Measurements from ENCODE around the gene TDRD6. TPM values are rescaled to one million over a fixed set of nuclear protein-coding genes. Genes with fewer than 3 reads are reported as not detected.

The TDRD6 gene
- total and polyA plus RNA-seq, 3 experiments from 2014 or later = not detected

DNA sequence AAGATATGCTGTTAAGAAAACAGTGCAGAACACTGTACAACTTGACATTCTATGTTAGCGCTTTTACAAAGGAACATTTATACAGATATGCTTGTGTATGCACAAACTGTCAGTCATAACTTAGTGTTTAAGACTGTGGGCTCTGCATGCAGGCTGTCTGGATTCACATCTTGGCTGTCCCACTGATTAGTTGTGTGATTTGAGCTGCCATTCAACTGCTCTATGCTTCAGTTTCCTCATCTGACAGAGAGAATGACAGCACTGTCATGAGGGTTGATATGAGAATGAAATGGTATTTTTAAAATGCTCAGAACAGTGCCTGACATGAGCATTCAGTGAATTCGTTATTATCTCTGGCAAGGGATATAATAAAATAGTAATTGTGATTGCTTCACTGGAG, 26.2 kb upstream of the TDRD6 start:
- CTCF ChIA-PET = no interaction called here
- no peak for DNase-seq

DNA sequence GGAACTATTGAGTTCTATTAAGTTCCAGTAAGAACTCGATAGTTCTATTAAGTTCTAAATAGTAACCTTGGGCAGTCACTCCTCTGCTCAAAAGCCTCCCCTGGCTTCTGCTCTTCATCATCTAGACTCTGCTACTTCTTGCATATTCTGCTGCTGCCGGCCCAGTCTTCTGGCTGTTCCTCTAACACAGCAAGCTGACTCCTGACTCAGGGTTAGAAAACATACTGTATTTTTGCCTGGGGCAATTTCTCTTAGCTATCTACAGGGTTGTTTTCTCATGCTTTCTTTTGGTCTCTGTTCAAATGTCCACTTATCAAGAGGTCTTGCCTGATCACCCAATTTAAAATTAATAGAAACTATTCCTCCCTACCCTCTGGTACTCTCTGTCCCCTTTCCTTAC, 20.3 kb upstream of the TDRD6 start:
- CTCF ChIA-PET = no interaction called here
- no peak overlapping the region for H3K4me3 Mint-ChIP-seq

More for the DNA sequence above, 26.2 kb upstream of the TDRD6 start:
- Mint-ChIP-seq H3K36me3 (no peaks in the 10 kb centered on the region), H3K4me3 (no peak overlapping the region), H3K9me3 (no peaks in the 10 kb centered on the region), H3K27ac (no peak overlapping the region), H3K27me3 (peaks cover 2 to 3% of the 10 kb centered on the region in 2 donors), H3K4me1 (no peaks in the 10 kb centered on the region)
- Histone ChIP-seq H3K9me3 (ENCODE audit: low read length) (no peaks in the 10 kb centered on the region), H3K27ac (ENCODE audit: low read depth, low read length) (no peak overlapping the region), H3K4me3 (ENCODE audit: low read length) (no peak overlapping the region), H3K4me1 (ENCODE audit: insufficient read depth, low read length) (no peaks in the 10 kb centered on the region), H3K36me3 (ENCODE audit: insufficient read depth, low read length) (no peaks in the 10 kb centered on the region), H3K27me3 (ENCODE audit: insufficient read depth, low read length, poor library complexity, severe bottlenecking) (peaks cover 5% of the 10 kb centered on the region)
- POLR2A ChIA-PET = no interaction called here

DNA sequence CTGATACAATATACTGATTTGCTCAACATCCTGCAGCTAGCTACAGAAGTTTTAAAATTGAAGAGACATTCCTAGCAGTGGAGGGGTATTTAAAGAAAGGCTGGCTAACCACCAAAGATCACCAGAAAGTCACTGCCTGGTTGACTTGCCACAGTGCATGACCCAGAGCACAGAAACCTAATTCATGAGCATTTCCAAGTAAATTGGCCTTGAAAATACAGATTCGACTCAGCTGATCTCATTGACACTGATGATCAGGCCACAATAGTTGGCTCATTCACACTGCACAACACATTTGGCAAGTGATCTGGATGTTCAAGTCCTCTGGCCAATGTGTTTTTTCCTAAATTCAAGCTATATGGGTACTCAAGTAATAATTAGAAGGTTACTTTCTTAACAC, 13.3 kb upstream of the TDRD6 start:
- H3K27me3 Mint-ChIP-seq = no peaks in the 10 kb centered on the region
- H3K9me3 ChIP-seq (ENCODE audit: low read length) = no peaks in the 10 kb centered on the region
- ChIA-PET POLR2A (no interaction called here), CTCF (no interaction called here)
- no peaks in the 10 kb centered on the region for H3K4me1 Mint-ChIP-seq
- no peaks in the 10 kb centered on the region for H3K9me3 Mint-ChIP-seq
- H3K27ac ChIP-seq (ENCODE audit: low read depth, low read length) = no peak overlapping the region
- no peaks in the 10 kb centered on the region for H3K4me1 ChIP-seq (ENCODE audit: insufficient read depth, low read length)
- no peaks in the 10 kb centered on the region for H3K36me3 ChIP-seq (ENCODE audit: insufficient read depth, low read length)
- H3K4me3 Mint-ChIP-seq = no peak overlapping the region
- no peaks in the 10 kb centered on the region for H3K27me3 ChIP-seq (ENCODE audit: insufficient read depth, low read length, poor library complexity, severe bottlenecking)
- no peak for DNase-seq
- no peak overlapping the region for H3K4me3 ChIP-seq (ENCODE audit: low read length)
- H3K27ac Mint-ChIP-seq = no peak overlapping the region
- H3K36me3 Mint-ChIP-seq = no peaks in the 10 kb centered on the region

More for the DNA sequence above, 20.3 kb upstream of the TDRD6 start:
- peaks cover 4 to 11% of the 10 kb centered on the region in 2 donors for H3K27me3 Mint-ChIP-seq
- POLR2A ChIA-PET = no interaction called here
- Histone ChIP-seq H3K4me3 (ENCODE audit: low read length) (no peak overlapping the region), H3K27ac (ENCODE audit: low read depth, low read length) (no peak overlapping the region), H3K27me3 (ENCODE audit: insufficient read depth, low read length, poor library complexity, severe bottlenecking) (no peaks in the 10 kb centered on the region), H3K4me1 (ENCODE audit: insufficient read depth, low read length) (no peaks in the 10 kb centered on the region), H3K9me3 (ENCODE audit: low read length) (no peaks in the 10 kb centered on the region), H3K36me3 (ENCODE audit: insufficient read depth, low read length) (no peaks in the 10 kb centered on the region)
- no peaks in the 10 kb centered on the region for H3K4me1 Mint-ChIP-seq
- no peaks in the 10 kb centered on the region for H3K36me3 Mint-ChIP-seq
- no peak for DNase-seq
- H3K9me3 Mint-ChIP-seq = no peaks in the 10 kb centered on the region
- no peak overlapping the region for H3K27ac Mint-ChIP-seq

DNA sequence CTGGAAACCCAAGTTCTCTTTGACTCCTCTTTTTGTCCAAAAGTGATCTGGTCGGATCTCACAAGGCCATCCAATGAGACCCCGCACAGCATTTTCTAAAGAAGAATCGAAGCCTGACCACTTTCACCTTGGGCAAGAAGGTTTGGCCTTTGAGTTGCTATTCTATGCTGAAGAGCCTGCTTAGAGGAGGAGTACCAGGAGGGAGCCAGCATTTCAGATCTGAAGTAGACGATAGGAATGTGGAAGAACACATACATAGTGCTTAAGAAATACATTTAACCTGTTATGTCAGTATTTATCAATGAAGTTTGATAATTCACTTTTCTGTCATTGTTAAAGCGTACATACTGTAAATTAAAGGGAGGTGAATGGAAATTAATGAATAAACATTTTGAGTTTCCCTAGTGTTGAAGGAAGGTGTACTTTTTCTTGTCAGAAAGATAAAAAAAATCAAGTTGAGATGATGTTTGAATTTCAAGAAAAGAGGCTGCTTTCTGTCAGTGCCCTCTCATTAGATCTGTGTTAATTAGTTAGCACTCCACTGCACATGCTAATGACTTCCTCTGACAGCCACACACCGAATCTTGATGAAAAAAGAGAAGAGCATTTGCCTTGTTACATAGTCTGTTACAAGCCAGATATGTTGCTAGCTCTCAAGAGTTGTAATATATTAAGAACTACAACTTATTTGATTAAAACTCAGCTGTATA, 10.9 kb upstream of the TDRD6 start:
- Histone ChIP-seq H3K9me3 (ENCODE audit: low read length) (no peaks in the 10 kb centered on the region), H3K27ac (ENCODE audit: low read depth, low read length) (no peak overlapping the region), H3K4me1 (ENCODE audit: insufficient read depth, low read length) (no peaks in the 10 kb centered on the region), H3K4me3 (ENCODE audit: low read length) (no peak overlapping the region), H3K27me3 (ENCODE audit: insufficient read depth, low read length, poor library complexity, severe bottlenecking) (no peaks in the 10 kb centered on the region), H3K36me3 (ENCODE audit: insufficient read depth, low read length) (no peaks in the 10 kb centered on the region)
- H3K27ac Mint-ChIP-seq = no peak overlapping the region
- H3K36me3 Mint-ChIP-seq = no peaks in the 10 kb centered on the region
- H3K9me3 Mint-ChIP-seq = no peaks in the 10 kb centered on the region
- no peak for DNase-seq
- ChIA-PET POLR2A (no interaction called here), CTCF (no interaction called here)
- peaks cover 6 to 12% of the 10 kb centered on the region in 2 donors for H3K27me3 Mint-ChIP-seq
- no peak overlapping the region for H3K4me3 Mint-ChIP-seq
- H3K4me1 Mint-ChIP-seq = no peaks in the 10 kb centered on the region

DNA sequence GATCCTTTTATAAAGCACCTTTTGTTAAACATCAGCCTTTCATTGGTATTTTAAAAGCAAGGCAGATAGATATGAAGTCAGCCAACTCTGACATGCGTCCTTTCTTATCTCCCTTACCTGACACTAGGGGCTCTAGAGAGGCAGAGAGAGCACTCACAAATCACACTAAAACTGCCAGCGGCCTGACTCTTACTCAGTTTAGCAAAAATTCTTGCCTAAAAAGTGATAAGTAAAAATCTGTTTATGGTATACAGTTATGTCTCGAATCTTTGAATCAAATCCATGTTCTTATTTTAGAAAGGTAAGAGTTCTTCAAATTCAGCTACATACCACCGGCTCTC, 10.4 kb upstream of the TDRD6 start:
- no peaks in the 10 kb centered on the region for H3K36me3 ChIP-seq (ENCODE audit: insufficient read depth, low read length)
- no peak overlapping the region for H3K27ac ChIP-seq (ENCODE audit: low read depth, low read length)
- no peaks in the 10 kb centered on the region for H3K36me3 Mint-ChIP-seq
- no peaks in the 10 kb centered on the region for H3K27me3 ChIP-seq (ENCODE audit: insufficient read depth, low read length, poor library complexity, severe bottlenecking)
- H3K4me3 ChIP-seq (ENCODE audit: low read length) = no peak overlapping the region
- no peaks in the 10 kb centered on the region for H3K9me3 Mint-ChIP-seq
- ChIA-PET CTCF (no interaction called here), POLR2A (no interaction called here)
- H3K27ac Mint-ChIP-seq = no peak overlapping the region
- peaks cover 6 to 12% of the 10 kb centered on the region in 2 donors for H3K27me3 Mint-ChIP-seq
- DNase-seq = no peak
- H3K4me3 Mint-ChIP-seq = no peak overlapping the region
- no peaks in the 10 kb centered on the region for H3K9me3 ChIP-seq (ENCODE audit: low read length)
- H3K4me1 Mint-ChIP-seq = no peaks in the 10 kb centered on the region
- H3K4me1 ChIP-seq (ENCODE audit: insufficient read depth, low read length) = no peaks in the 10 kb centered on the region

DNA sequence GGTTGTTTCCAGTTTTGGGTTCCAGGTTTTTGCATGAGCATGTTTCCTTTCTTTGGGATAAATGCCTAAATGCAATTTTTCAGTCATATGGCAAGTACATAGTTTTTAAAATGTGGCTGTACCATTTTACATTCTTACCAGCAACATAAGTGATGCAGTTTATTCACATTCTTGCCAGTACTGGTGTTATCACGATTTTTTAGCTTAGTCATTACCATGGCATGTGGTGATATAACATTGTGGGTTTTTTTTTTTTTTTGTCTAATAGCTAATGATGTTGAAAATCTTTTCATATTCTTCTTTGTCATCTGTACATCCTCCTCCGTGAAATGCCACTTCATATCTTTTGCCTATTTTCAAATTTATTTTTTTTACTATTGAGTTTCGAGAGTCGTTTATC, 2.9 kb upstream of the TDRD6 start:
- Histone ChIP-seq H3K9me3 (ENCODE audit: low read length) (no peaks in the 10 kb centered on the region), H3K4me1 (ENCODE audit: insufficient read depth, low read length) (no peaks in the 10 kb centered on the region), H3K27ac (ENCODE audit: low read depth, low read length) (no peak overlapping the region), H3K27me3 (ENCODE audit: insufficient read depth, low read length, poor library complexity, severe bottlenecking) (no peaks in the 10 kb centered on the region), H3K4me3 (ENCODE audit: low read length) (no peak overlapping the region), H3K36me3 (ENCODE audit: insufficient read depth, low read length) (no peaks in the 10 kb centered on the region)
- CTCF ChIA-PET = no interaction called here
- H3K4me1 Mint-ChIP-seq = no peaks in the 10 kb centered on the region
- peaks cover 0 to 2% (median 0%) of the 10 kb centered on the region in 5 donors for H3K9me3 Mint-ChIP-seq
- no peak for DNase-seq
- peaks cover 6 to 19% of the 10 kb centered on the region in 2 donors for H3K27me3 Mint-ChIP-seq
- H3K27ac Mint-ChIP-seq = no peak overlapping the region
- H3K4me3 Mint-ChIP-seq = no peak overlapping the region
- POLR2A ChIA-PET = no interaction called here
- no peaks in the 10 kb centered on the region for H3K36me3 Mint-ChIP-seq

DNA sequence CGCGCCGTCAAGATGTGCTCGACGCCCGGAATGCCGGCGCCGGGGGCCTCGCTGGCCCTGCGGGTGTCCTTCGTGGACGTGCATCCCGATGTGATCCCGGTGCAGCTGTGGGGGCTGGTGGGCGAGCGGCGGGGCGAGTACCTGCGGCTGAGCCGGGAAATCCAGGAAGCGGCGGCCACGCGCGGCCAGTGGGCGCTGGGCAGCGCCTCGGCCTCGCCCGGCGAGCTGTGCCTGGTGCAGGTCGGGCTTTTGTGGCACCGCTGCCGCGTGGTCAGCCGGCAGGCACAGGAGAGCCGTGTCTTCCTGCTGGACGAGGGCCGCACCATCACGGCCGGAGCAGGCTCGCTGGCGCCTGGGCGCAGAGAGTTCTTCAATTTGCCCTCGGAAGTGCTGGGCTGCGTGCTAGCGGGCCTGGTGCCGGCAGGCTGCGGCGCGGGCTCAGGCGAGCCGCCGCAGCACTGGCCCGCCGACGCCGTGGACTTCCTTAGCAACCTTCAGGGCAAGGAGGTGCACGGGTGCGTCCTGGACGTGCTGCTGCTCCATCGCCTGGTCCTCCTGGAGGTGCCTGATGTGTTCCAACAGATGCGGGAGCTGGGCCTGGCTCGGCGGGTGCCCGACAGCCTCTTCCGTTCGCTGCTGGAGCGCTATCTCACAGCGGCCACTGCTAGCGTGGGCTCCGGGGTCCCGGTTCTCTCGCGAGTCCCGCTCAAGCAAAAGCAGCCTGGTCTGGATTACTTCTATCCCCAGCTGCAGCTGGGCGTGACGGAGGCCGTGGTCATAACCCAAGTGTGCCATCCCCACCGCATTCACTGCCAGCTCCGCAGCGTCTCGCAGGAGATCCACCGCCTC, 656 bp downstream of the TDRD6 start:
- no peak overlapping the region for H3K4me3 ChIP-seq (ENCODE audit: low read length)
- CTCF ChIA-PET = no interaction called here
- no peak for DNase-seq
- no peaks in the 10 kb centered on the region for H3K36me3 ChIP-seq (ENCODE audit: insufficient read depth, low read length)
- Mint-ChIP-seq H3K4me1 (no peaks in the 10 kb centered on the region), H3K9me3 (peaks cover 0 to 2% (median 0%) of the 10 kb centered on the region in 5 donors), H3K36me3 (no peaks in the 10 kb centered on the region), H3K27ac (no peak overlapping the region), H3K27me3 (peaks cover 0 to 7% of the 10 kb centered on the region in 2 donors), H3K4me3 (no peak overlapping the region)
- POLR2A ChIA-PET = no interaction called here
- no peaks in the 10 kb centered on the region for H3K9me3 ChIP-seq (ENCODE audit: low read length)
- no peaks in the 10 kb centered on the region for H3K4me1 ChIP-seq (ENCODE audit: insufficient read depth, low read length)
- no peak overlapping the region for H3K27ac ChIP-seq (ENCODE audit: low read depth, low read length)
- peaks cover 9% of the 10 kb centered on the region for H3K27me3 ChIP-seq (ENCODE audit: insufficient read depth, low read length, poor library complexity, severe bottlenecking)

DNA sequence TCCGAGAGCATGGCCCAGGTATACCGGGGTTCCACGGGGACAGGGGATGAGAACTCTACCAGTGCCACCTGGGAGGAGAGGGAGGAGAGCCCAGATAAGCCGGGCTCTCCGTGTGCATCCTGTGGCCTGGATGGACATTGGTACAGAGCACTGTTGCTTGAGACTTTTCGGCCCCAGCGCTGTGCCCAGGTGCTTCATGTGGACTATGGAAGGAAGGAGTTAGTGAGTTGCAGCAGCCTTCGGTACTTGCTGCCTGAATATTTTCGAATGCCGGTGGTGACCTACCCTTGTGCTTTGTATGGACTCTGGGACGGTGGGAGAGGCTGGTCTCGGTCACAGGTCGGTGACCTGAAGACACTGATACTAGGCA, 1.3 kb downstream of the TDRD6 start:
- peaks cover 0 to 2% (median 0%) of the 10 kb centered on the region in 5 donors for H3K9me3 Mint-ChIP-seq

More for the DNA sequence above, 1.3 kb downstream of the TDRD6 start:
- CTCF ChIA-PET = no interaction called here
- Mint-ChIP-seq H3K4me1 (no peaks in the 10 kb centered on the region), H3K36me3 (no peaks in the 10 kb centered on the region), H3K27me3 (peaks cover 0 to 4% of the 10 kb centered on the region in 2 donors), H3K4me3 (no peak overlapping the region), H3K27ac (peak overlapping the region in 1 of 8 donors; percentile 43)
- DNase-seq = no peak
- H3K4me3 ChIP-seq (ENCODE audit: low read length) = no peak overlapping the region
- H3K9me3 ChIP-seq (ENCODE audit: low read length) = no peaks in the 10 kb centered on the region
- POLR2A ChIA-PET = no interaction called here
- H3K4me1 ChIP-seq (ENCODE audit: insufficient read depth, low read length) = no peaks in the 10 kb centered on the region
- no peaks in the 10 kb centered on the region for H3K36me3 ChIP-seq (ENCODE audit: insufficient read depth, low read length)
- H3K27ac ChIP-seq (ENCODE audit: low read depth, low read length) = no peak overlapping the region
- peaks cover 9% of the 10 kb centered on the region for H3K27me3 ChIP-seq (ENCODE audit: insufficient read depth, low read length, poor library complexity, severe bottlenecking)
